HCT116 (cell line): ENCODE results near the gene AFTPH.

ENCODE experiments used
- EZH2 ChIP-seq: fragments of 200-600 bp; sonication (generic); IDR thresholded peaks from 2 replicates; pipeline ENCODE4 v1.6.1; 2017; ENCODE audit warnings: antibody characterized with exemption, mixed run types
- JUND ChIP-seq: IDR thresholded peaks from 2 replicates; pipeline ENCODE4 v1.6.1; 2012
- POLR2A ChIP-seq: IDR thresholded peaks from 2 replicates; pipeline ENCODE4 v1.7.0; 2011; ENCODE audit warnings: borderline replicate concordance; ENCODE audit not compliant: insufficient read depth, insufficient read length; ENCODE audit errors: extremely low read depth
- REST ChIP-seq: IDR thresholded peaks from 2 replicates; pipeline ENCODE4 v1.6.1; 2012; ENCODE audit warnings: low read depth
- SP1 ChIP-seq: IDR thresholded peaks from 2 replicates; pipeline ENCODE4 v1.6.1; 2012; ENCODE audit warnings: low read depth
- YY1 ChIP-seq: IDR thresholded peaks from 2 replicates; pipeline ENCODE4 v1.6.1; 2011; ENCODE audit warnings: low read length, low read depth, moderate library complexity, mild to moderate bottlenecking; ENCODE audit not compliant: insufficient replicate concordance; ENCODE audit errors: extremely low read depth
- ZNF274 ChIP-seq: fragments of 200-500 bp; sonication (Bioruptor generic); IDR thresholded peaks from 2 replicates; pipeline ENCODE4 v1.6.1; 2014; ENCODE audit warnings: mild to moderate bottlenecking, low read depth, low read length, inconsistent platforms
- TF ChIP-seq, protein P1 (sequence below), 3 experiments: fragments of 200-600 bp in 1 of 3; sonication (generic) in 1 of 3; IDR thresholded peaks in 2 of 3; conservative IDR thresholded peaks in 1 of 3; 2 replicates each; pipeline ENCODE4 v1.5.1; 2012 to 2017; ENCODE audit warnings: low read depth in 2 of 3, low read length in 2 of 3, antibody characterized with exemption in 1 of 3, borderline replicate concordance in 1 of 3, control low read depth in 1 of 3, mild to moderate bottlenecking in 1 of 3, mixed read lengths in 1 of 3, mixed run types in 1 of 3, moderate library complexity in 1 of 3; ENCODE audit not compliant: insufficient read depth in 1 of 3

DNA sequence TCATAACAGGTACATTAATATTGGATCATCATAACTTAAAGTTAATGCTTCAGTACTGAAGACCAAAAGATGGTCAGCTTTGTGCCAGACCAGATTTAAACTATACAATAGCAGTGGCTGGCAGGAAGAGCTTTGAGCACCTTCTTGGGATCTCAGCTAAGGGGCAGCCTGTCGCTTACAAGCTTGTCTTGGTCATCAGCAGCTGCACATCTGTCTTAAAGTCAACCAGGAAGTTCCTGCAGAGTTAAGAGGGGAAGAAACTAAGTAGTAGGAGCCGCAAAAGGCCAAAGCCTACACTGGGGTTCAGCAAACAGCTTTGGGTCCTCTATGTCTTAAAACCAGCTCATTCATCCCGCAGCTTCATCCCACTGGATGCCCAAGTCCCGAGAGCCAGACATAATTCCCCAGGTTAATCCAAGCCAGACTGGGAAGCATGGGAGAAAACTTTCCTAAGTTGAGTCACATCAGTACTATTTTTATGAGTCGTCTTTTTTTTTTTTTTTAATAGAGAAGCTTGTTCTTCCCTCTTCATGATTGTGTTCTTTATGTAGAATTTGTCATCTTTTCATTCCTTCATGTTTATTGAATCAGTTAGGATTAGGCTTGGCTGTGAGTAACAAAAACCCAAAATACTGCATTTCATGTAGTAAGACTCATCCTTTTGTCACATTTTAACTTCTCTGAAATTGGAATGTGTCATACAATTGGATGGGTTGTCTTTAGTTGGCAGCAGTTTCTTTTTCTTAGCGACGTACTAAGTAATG is 70.3 kb downstream of the AFTPH start:
- TF ChIP-seq YY1 = no peak
- TF ChIP-seq ZNF274 = no peak
- TF ChIP-seq, protein P1, sequence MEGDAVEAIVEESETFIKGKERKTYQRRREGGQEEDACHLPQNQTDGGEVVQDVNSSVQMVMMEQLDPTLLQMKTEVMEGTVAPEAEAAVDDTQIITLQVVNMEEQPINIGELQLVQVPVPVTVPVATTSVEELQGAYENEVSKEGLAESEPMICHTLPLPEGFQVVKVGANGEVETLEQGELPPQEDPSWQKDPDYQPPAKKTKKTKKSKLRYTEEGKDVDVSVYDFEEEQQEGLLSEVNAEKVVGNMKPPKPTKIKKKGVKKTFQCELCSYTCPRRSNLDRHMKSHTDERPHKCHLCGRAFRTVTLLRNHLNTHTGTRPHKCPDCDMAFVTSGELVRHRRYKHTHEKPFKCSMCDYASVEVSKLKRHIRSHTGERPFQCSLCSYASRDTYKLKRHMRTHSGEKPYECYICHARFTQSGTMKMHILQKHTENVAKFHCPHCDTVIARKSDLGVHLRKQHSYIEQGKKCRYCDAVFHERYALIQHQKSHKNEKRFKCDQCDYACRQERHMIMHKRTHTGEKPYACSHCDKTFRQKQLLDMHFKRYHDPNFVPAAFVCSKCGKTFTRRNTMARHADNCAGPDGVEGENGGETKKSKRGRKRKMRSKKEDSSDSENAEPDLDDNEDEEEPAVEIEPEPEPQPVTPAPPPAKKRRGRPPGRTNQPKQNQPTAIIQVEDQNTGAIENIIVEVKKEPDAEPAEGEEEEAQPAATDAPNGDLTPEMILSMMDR (IDR thresholded peaks at IDR 0.05 in 2 of 3, conservative IDR thresholded peaks at IDR 0.05 in 1 of 3; ENCODE audit: borderline replicate concordance in 1 of 3, insufficient read depth in 1 of 3, low read depth in 2 of 3, low read length in 2 of 3) = no peak
- TF ChIP-seq POLR2A = no peak
- no peak for TF ChIP-seq EZH2
- no peak for TF ChIP-seq SP1
- TF ChIP-seq JUND = no peak
- TF ChIP-seq REST = no peak
